ENCODE results near the gene CDKN1A. TPM values are rescaled to one million over a fixed set of nuclear protein-coding genes. Genes with fewer than 3 reads are reported as not detected.

The CDKN1A gene
- 100 to 1,000 TPM; 181 to 381 (median 255) TPM for total RNA-seq
- long read RNA-seq, donor 1, transcript CDKN1A-203 (3 exons, 2,267 nt): minor isoform, 22 of 379 reads
- long read RNA-seq, donor 1, transcript CDKN1A-201 (3 exons, 2,180 nt): major isoform, 301 of 379 reads
- long read RNA-seq, donor 1, partial matches to known transcripts: 22 of 379 reads
- long read RNA-seq, donor 1, other reads (novel, unspliced or antisense): 31 of 379 reads
- long read RNA-seq, donor 2, transcript CDKN1A-201 (3 exons, 2,180 nt): major isoform, 108 of 154 reads
- long read RNA-seq, donor 2, partial matches to known transcripts: 42 of 154 reads
- long read RNA-seq, donor 2, other reads (novel, unspliced or antisense): 2 of 154 reads

DNA sequence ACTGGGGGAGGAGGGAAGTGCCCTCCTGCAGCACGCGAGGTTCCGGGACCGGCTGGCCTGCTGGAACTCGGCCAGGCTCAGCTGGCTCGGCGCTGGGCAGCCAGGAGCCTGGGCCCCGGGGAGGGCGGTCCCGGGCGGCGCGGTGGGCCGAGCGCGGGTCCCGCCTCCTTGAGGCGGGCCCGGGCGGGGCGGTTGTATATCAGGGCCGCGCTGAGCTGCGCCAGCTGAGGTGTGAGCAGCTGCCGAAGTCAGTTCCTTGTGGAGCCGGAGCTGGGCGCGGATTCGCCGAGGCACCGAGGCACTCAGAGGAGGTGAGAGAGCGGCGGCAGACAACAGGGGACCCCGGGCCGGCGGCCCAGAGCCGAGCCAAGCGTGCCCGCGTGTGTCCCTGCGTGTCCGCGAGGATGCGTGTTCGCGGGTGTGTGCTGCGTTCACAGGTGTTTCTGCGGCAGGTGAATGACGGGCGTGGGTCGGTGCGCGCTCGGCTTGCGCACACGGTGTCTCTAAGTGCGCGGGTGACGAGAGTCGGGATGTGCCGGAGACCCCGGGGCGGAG, at the start of gene CDKN1A:
Gene CDKN1A, plus strand, starts transcription at position 227 of the 555 bp plus-strand sequence. CDS start 5,388 bp downstream, outside the sequence.
- intact Hi-C loops (cut with DNase I, micrococcal nuclease): no loop called here
- Histone ChIP-seq H3K9me3 (no peaks in the 10 kb centered on the region), H3K36me3 (ENCODE audit: low read depth) (no peaks in the 10 kb centered on the region), H3K4me3 (peak within 1 kb of the TSS; percentile 81), H3K4me1 (ENCODE audit: low read depth) (peaks cover 44% of the 10 kb centered on the region)
- DNase-seq (peak; percentile 95 to 97 (median 97)), ATAC-seq (peak; percentile 79)
- TF ChIP-seq, protein P1, sequence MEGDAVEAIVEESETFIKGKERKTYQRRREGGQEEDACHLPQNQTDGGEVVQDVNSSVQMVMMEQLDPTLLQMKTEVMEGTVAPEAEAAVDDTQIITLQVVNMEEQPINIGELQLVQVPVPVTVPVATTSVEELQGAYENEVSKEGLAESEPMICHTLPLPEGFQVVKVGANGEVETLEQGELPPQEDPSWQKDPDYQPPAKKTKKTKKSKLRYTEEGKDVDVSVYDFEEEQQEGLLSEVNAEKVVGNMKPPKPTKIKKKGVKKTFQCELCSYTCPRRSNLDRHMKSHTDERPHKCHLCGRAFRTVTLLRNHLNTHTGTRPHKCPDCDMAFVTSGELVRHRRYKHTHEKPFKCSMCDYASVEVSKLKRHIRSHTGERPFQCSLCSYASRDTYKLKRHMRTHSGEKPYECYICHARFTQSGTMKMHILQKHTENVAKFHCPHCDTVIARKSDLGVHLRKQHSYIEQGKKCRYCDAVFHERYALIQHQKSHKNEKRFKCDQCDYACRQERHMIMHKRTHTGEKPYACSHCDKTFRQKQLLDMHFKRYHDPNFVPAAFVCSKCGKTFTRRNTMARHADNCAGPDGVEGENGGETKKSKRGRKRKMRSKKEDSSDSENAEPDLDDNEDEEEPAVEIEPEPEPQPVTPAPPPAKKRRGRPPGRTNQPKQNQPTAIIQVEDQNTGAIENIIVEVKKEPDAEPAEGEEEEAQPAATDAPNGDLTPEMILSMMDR (IDR thresholded peaks at IDR 0.05): no peak

DNA sequence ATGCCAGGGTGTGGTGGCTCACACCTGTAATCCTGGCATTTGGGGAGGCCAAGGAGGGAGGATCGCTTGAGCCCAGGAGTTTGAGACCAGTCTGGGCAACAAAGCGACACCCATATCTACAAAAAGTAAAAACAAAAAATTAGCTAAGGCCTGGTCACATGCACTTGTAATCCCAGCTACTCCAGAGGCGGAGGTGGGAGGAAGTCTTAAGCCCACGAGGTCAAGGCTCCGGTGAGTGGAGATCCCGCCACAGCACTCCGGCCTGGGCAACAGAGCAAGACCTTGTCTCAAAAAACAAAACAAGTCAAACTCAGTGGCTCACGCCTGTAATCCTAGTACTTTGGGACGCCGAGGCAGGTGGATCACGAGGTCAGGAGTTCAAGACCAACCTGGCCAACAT, 48.7 kb upstream of the CDKN1A start:
- peak in 1 of 3 donors; percentile 15 for DNase-seq
- peaks cover 33% of the 10 kb centered on the region for H3K4me1 ChIP-seq (ENCODE audit: low read depth)
- H3K4me3 ChIP-seq: no peak overlapping the region
- H3K36me3 ChIP-seq (ENCODE audit: low read depth): no peaks in the 10 kb centered on the region
- TF ChIP-seq, protein P1 (IDR thresholded peaks at IDR 0.05): no peak
- no peak for ATAC-seq
- intact Hi-C loops (cut with DNase I, micrococcal nuclease): loop anchor here in 1 of 2 donors (10.0 kb wide), 1 partner anchor 135 kb away; no protein-coding TSS in a partner anchor
- H3K9me3 ChIP-seq: no peaks in the 10 kb centered on the region

DNA sequence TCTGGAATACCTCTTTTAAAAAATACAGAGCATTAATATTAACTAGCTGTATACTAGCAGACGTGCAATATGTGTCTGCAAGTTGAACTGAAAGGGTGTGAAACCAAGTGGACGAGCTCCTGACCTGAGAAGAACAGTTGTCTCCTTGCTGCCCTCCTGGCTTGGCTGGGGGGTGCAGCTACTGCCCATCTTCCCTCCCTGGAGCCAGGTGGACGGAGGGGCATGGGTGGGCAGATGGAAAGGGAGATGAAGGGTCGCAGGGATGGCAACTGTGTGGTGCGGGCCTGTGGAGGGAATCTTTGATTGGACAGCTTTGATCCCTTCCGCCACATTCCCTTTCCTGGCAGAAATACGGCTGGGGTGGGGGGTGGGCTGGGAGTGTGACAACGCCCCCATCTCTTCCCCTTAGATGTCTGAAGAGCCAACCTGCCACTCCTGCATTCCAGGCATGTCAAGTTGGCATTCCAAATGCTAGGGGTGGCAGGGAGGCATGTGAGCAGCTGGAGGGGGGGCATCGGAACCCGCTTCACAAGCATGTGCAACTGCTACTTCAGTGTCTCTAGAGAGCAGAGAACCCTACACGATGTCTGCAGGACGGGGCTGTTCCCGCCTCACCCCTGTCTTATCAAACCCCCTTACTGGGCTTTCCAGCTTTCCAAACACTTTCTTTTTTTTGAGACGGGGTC, 47.0 kb upstream of the CDKN1A start:
- TF ChIP-seq, protein P1 (IDR thresholded peaks at IDR 0.05): no peak
- H3K4me3 ChIP-seq: no peak overlapping the region
- H3K36me3 ChIP-seq (ENCODE audit: low read depth): no peaks in the 10 kb centered on the region
- H3K4me1 ChIP-seq (ENCODE audit: low read depth): peaks cover 26% of the 10 kb centered on the region
- DNase-seq (peak in 1 of 3 donors; percentile 26), ATAC-seq (no peak)
- intact Hi-C loops (cut with DNase I, micrococcal nuclease): no loop called here
- no peaks in the 10 kb centered on the region for H3K9me3 ChIP-seq

DNA sequence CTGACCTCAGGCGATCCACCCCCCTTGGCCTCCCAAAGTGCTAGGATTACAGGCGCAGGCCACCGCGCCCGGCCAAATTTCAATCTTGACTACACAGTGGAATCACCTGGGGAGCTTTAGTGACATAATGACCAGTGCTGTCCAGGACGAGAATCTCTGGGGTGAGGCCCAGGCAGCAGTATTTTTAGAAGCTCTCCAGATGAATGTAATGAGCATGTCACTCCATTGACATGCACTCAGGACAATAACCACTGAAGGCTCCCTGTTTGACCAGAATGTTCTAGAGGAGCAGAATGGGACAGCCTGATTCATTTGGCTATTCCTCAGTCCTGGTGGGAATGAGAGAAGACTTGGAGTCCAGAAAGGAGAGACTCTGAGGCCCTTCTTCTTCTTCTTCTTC, 45.1 kb upstream of the CDKN1A start:
- peak; percentile 6 for ATAC-seq
- DNase-seq: peak in 1 of 3 donors; percentile 35
- intact Hi-C loops (cut with DNase I, micrococcal nuclease): no loop called here
- H3K4me1 ChIP-seq (ENCODE audit: low read depth): peaks cover 17% of the 10 kb centered on the region
- TF ChIP-seq, protein P1 (IDR thresholded peaks at IDR 0.05): no peak
- H3K4me3 ChIP-seq: no peak overlapping the region
- H3K9me3 ChIP-seq: no peaks in the 10 kb centered on the region
- H3K36me3 ChIP-seq (ENCODE audit: low read depth): no peaks in the 10 kb centered on the region

DNA sequence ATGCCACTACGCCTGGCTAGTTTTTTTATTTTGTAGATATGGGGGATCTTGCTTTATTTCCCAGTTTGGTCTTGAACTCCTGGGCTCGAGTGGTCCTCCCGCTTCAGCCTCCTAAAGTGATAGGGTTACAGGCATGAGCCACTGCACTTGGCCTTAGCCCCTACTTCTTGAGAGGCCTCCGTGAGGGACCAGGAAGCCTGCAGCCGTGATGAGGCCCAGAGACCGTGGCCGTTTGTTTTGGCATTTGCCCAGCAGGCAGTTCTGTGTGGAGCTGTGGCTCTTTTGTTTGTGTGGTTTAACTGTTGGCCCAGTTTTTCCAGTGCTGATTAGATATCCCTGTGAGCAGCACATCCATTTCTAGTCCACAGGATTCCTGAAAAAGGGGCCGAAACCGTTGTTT, 44.6 kb upstream of the CDKN1A start:
- Histone ChIP-seq H3K9me3 (no peaks in the 10 kb centered on the region), H3K36me3 (ENCODE audit: low read depth) (no peaks in the 10 kb centered on the region), H3K4me1 (ENCODE audit: low read depth) (peaks cover 13% of the 10 kb centered on the region), H3K4me3 (no peak overlapping the region)
- intact Hi-C loops (cut with DNase I, micrococcal nuclease): no loop called here
- TF ChIP-seq, protein P1 (IDR thresholded peaks at IDR 0.05): no peak
- DNase-seq: peak; percentile 79 to 83 (median 81)
- peak; percentile 92 for ATAC-seq

All from mucosa of descending colon (tissue), 3 donors.